ENCODE data around the gene PICALM. TPM values are rescaled to one million over a fixed set of nuclear protein-coding genes. Genes with fewer than 3 reads are reported as not detected.
A peak's percentile ranks its signal among the peaks of the same experiment; 100 is the strongest.

Gene PICALM
- total and polyA plus RNA-seq, 5 experiments from 2014 or later, result 10.4 to 112 (median 12.0) TPM

DNA sequence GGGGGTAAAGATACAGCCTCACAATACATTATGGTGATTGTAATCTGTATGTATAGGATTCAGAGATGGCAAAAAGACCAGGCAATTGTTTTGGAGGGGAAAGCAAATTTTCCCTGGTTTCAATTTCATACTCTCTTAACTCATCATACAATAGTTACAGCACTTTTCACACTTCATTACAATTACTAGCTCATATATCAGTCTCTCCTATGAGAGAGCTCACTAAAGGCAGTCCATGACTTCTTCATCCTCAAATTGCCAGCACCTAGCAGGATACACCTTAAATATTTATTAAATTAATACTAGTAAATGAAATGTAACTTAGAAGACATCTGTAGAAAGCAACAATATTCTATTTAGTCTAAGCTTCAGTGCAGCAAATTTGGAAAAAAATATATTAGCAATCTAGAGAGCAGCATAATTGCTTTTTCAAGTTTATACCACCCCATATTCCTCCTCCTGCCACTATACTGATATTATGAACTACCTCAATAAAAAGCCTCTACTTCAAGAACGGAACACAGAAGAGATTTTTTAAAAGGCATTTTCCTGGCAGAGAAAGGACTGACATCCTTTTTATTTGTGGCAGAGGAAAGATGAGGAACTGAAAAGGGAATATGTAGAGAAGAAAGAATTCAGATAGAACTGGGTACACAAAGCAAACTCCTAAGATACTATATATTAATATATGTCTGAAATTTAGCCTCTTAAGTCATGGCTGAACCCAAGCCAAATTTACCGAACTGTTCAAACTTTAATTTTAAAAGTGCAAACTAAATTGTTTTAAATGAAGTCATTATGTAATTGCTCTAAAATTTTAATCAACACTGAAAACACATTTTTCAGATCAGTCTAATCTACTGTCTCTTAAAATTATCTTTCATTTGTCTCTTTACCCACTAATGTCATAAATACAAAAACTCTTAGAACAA is 27.7 kb downstream of the PICALM start:
- peaks cover 0 to 14% (median 0%) of the 10 kb centered on the region in 3 donors for H3K36me3 Mint-ChIP-seq
- no peak overlapping the region for H3K4me3 Mint-ChIP-seq
- ATAC-seq, result no peak
- no peaks in the 10 kb centered on the region for H3K27me3 Mint-ChIP-seq
- DNase-seq, result no peak
- peaks cover 26 to 65% (median 56%) of the 10 kb centered on the region in 4 donors for H3K4me1 Mint-ChIP-seq
- POLR2A ChIA-PET, result interaction anchor here (0.7 to 1.0 kb wide), 2 partner anchors 27 to 152 kb away, joined by 3 to 9 read pairs; no protein-coding TSS in a partner anchor
- peak overlapping the region in 8 of 10 donors; percentile 1 to 66 (median 34) for H3K27ac Mint-ChIP-seq
- no peaks in the 10 kb centered on the region for H3K9me3 Mint-ChIP-seq

DNA sequence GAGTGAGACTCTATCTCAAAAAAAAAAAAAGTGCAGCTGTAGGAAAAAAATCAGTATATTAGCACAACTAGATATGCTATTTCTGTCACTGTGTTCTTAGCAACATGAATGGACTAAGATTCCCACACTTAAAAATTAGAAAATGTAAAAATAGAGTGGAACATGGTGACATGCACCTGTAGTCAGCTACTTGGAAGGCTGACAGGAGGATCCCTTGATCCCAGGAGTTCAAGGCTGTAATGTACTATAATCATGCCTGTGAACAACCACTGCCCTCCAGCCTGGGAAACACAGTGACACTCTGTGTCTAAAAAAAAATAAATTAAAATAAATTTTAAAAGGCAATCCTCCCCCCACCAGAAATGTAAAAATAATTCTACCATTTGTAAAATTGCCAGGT is 29.8 kb downstream of the PICALM start:
- no peaks in the 10 kb centered on the region for H3K9me3 Mint-ChIP-seq
- no peak overlapping the region for H3K4me3 Mint-ChIP-seq
- POLR2A ChIA-PET, result no interaction called here
- H3K27ac Mint-ChIP-seq, result peak overlapping the region in 4 of 10 donors; percentile 6 to 52 (median 39)
- H3K36me3 Mint-ChIP-seq, result peaks cover 0 to 16% (median 0%) of the 10 kb centered on the region in 3 donors
- DNase-seq (no peak), ATAC-seq (no peak)
- H3K4me1 Mint-ChIP-seq, result peaks cover 19 to 64% (median 50%) of the 10 kb centered on the region in 4 donors
- H3K27me3 Mint-ChIP-seq, result no peaks in the 10 kb centered on the region

DNA sequence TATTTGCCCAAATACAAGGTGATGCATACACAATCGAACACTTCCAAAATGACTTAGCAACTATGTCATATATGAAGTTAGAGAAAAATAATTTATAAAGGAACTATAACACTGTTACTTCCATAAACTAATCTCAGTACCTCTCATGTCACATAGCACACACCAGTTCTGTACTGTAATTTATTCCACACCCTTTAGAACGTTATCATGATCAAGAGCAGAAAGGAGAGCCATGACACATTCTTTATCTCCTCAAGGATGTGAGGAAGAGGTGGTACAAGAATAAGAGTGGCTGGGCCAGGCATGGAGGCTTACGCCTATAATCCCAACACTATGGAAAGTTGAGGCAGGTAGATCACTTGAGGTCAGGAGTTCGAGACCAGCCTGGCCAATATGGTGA is 31.1 kb downstream of the PICALM start:
- Mint-ChIP-seq H3K27ac (peak overlapping the region in 4 of 10 donors; percentile 0 to 76 (median 30)), H3K27me3 (no peaks in the 10 kb centered on the region), H3K9me3 (no peaks in the 10 kb centered on the region), H3K36me3 (peaks cover 0 to 16% (median 0%) of the 10 kb centered on the region in 3 donors), H3K4me3 (no peak overlapping the region), H3K4me1 (peaks cover 15 to 64% (median 48%) of the 10 kb centered on the region in 4 donors)
- DNase-seq (no peak), ATAC-seq (no peak)
- POLR2A ChIA-PET, result no interaction called here

DNA sequence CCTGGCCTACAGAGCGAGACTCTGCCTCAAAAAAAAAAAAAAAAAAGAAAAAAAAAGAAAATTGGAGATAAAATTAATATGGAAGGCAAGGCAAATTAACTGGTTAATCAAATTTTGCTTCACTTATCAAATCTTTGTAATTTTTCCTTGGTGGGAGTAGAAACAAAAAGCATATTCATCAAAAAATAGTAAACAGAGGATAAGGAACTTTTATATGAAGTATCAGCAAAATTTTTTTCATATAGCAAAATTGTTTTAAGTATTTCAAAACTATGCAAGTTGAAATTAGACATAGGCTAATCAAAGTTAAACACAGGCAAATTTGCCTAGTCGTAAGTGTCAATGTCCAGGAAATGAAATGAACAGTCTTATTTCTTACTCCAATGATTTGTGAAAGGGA is 33.0 kb downstream of the PICALM start:
- no peak for DNase-seq
- Mint-ChIP-seq H3K27me3 (no peaks in the 10 kb centered on the region), H3K36me3 (peaks cover 0 to 26% (median 0%) of the 10 kb centered on the region in 3 donors), H3K4me1 (peaks cover 15 to 66% (median 49%) of the 10 kb centered on the region in 4 donors), H3K27ac (peak overlapping the region in 1 of 10 donors; percentile 5), H3K4me3 (no peak overlapping the region), H3K9me3 (no peaks in the 10 kb centered on the region)
- POLR2A ChIA-PET, result no interaction called here
- no peak for ATAC-seq

DNA sequence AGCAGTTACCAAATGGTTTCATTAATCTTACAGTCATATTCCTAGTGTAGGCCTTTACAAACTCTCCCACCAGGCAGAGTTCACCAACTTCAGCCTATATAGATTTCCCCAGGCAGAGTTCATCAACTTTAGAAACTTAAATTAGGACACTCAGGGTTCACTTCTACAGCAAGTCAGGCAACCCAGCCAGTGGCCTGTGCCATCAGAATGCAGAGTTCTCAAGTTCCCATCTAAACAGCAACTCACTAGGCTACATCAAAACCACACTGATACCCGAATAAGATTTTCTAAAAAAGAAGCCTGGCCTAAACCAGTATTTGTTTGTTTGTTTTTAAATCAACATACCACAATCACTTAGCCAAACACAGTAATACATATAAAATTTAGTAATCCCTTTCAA is 33.7 kb downstream of the PICALM start:
- no peak overlapping the region for H3K4me3 Mint-ChIP-seq
- ATAC-seq (no peak), DNase-seq (no peak)
- no peaks in the 10 kb centered on the region for H3K9me3 Mint-ChIP-seq
- peaks cover 0 to 33% (median 0%) of the 10 kb centered on the region in 3 donors for H3K36me3 Mint-ChIP-seq
- peak overlapping the region in 3 of 10 donors; percentile 23 to 48 (median 28) for H3K27ac Mint-ChIP-seq
- POLR2A ChIA-PET, result no interaction called here
- H3K27me3 Mint-ChIP-seq, result no peaks in the 10 kb centered on the region
- peaks cover 12 to 68% (median 52%) of the 10 kb centered on the region in 4 donors for H3K4me1 Mint-ChIP-seq

DNA sequence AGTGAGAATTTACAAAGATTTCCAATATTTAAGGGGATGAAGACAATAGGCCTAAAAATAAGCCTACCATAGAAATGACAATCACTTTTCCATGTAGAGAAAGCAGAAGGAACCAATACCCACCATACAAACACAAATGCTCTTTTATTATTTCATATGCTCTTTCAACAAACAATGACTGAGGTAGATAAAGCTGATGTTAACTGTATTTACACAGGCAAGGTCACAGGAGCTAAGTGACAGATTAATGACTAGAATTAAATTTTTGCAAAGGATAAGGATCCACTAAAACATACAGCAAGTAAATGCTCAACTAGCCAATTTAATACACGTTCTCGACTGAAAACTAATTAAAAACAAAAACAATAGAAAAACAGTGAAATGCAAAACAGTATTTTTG is 34.2 kb downstream of the PICALM start:
- POLR2A ChIA-PET, result no interaction called here
- peak overlapping the region in 4 of 10 donors; percentile 16 to 73 (median 20) for H3K27ac Mint-ChIP-seq
- H3K9me3 Mint-ChIP-seq, result no peaks in the 10 kb centered on the region
- peaks cover 0 to 35% (median 0%) of the 10 kb centered on the region in 3 donors for H3K36me3 Mint-ChIP-seq
- peaks cover 12 to 66% (median 51%) of the 10 kb centered on the region in 4 donors for H3K4me1 Mint-ChIP-seq
- ATAC-seq, result no peak
- no peaks in the 10 kb centered on the region for H3K27me3 Mint-ChIP-seq
- no peak for DNase-seq
- peak overlapping the region in 1 of 10 donors; percentile 4 for H3K4me3 Mint-ChIP-seq

DNA sequence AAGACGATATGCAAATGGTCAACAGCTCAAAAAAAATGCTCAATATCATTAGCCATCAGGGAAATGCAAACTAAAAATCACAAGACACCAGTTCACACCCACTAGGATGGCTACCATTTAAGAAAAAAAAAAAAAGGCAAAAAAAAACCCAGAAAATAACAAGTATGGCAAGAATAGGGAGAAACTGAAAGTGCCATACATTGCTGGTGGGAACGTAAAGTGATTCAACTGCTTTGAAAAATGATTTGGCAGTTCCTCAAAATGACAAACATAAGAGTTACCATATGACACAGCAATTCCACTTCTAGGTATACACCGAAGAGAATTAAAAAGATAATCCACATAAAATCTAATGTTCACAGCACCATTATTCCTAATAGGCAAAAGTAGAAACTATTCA is 47.5 kb downstream of the PICALM start:
- peaks cover 0 to 86% (median 32%) of the 10 kb centered on the region in 3 donors for H3K36me3 Mint-ChIP-seq
- H3K27ac Mint-ChIP-seq, result peak overlapping the region in 2 of 10 donors; percentile 40 to 61
- no peaks in the 10 kb centered on the region for H3K27me3 Mint-ChIP-seq
- no peak for DNase-seq
- no peaks in the 10 kb centered on the region for H3K9me3 Mint-ChIP-seq
- H3K4me1 Mint-ChIP-seq, result peaks cover 11 to 37% (median 20%) of the 10 kb centered on the region in 4 donors
- ATAC-seq, result no peak
- peak overlapping the region in 1 of 10 donors; percentile 5 for H3K4me3 Mint-ChIP-seq
- POLR2A ChIA-PET, result no interaction called here

DNA sequence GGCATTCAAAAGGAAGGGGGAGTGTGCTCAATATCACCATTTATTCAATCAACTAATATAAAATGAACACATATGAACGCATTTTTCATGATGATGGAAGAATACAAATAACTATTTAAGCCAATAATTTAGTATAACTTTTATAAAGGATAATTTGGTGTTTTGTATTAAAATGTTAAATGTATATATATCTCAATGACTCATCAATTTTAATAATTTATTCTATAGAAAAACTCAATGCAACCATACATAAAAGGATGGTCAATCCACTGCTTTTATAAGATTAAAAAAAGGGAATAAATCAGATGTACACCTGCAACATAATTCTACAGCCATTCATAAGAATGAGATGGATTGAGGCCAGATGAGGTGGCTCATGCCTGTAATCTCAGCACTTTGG is 50.6 kb downstream of the PICALM start:
- Mint-ChIP-seq H3K36me3 (peaks cover 0 to 81% (median 19%) of the 10 kb centered on the region in 3 donors), H3K9me3 (no peaks in the 10 kb centered on the region), H3K27me3 (no peaks in the 10 kb centered on the region), H3K4me3 (no peak overlapping the region), H3K4me1 (peaks cover 11 to 43% (median 19%) of the 10 kb centered on the region in 4 donors), H3K27ac (peak overlapping the region in 2 of 10 donors; percentile 30 to 33)
- POLR2A ChIA-PET, result no interaction called here
- DNase-seq, result no peak
- ATAC-seq, result no peak

DNA sequence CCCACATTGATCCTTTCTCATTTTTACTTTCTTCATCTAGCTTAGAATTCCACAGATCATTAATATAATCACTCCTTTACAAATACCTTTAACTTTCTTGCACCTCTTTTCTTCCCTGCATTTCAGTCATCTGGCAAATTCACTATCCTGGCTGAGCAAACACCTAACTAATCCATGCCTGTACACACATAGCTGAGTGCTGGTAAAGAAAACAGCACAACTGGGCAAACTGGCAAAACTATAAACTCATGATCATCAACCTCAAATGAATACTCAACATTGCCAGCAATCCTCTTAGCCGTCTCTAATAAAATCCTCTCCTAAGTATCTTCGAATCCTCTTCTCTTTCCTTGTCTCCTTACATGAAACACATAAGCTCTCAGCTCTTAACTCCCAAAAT is 52.4 kb downstream of the PICALM start:
- Mint-ChIP-seq H3K4me3 (no peak overlapping the region), H3K27ac (peak overlapping the region in 6 of 10 donors; percentile 12 to 85 (median 33)), H3K36me3 (peaks cover 0 to 77% (median 18%) of the 10 kb centered on the region in 3 donors), H3K9me3 (no peaks in the 10 kb centered on the region), H3K4me1 (peaks cover 11 to 31% (median 14%) of the 10 kb centered on the region in 4 donors), H3K27me3 (no peaks in the 10 kb centered on the region)
- ATAC-seq (no peak), DNase-seq (no peak)
- POLR2A ChIA-PET, result no interaction called here

DNA sequence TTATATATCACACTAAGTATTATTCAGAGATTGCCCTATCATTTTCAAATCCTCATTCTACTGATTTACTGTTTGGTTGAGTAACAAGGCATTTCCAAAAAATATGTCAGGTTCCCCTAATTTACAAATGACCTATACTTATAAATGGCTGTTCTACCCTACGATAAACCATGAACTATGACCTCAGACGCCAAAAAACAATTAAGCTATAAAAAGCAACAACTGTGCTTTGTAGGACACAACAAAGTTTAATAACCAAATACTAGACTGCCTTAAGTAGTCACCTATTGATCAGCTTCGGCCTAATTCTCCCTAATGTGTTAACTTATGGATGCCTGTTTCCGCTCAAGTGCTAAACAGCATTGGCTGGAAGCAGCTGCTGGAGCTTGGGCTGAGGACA is 53.2 kb downstream of the PICALM start:
- Mint-ChIP-seq H3K4me1 (peaks cover 10 to 23% (median 13%) of the 10 kb centered on the region in 4 donors), H3K27ac (peak overlapping the region in 6 of 10 donors; percentile 18 to 85 (median 36)), H3K9me3 (no peaks in the 10 kb centered on the region), H3K27me3 (no peaks in the 10 kb centered on the region), H3K36me3 (peaks cover 0 to 76% (median 17%) of the 10 kb centered on the region in 3 donors), H3K4me3 (no peak overlapping the region)
- POLR2A ChIA-PET, result no interaction called here
- DNase-seq (no peak), ATAC-seq (no peak)

DNA sequence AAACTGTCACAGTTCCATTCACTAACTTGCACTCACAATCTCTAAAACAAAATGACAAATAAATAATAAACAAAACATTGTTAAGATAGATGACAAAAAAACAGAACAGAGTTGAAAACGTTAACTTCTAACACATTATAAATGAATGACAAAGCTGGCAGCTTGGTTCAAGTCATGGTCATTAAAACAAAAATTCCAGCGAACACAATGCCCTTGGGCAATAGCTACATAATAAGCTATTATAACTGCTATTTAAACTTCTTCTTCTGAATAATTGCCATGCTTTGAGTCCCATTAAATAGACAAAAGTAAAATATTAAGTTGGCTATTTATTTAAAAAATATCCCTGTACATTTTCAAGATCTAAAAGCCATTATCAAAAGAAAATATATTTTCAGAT is 54.7 kb downstream of the PICALM start:
- peaks cover 10 to 17% (median 13%) of the 10 kb centered on the region in 4 donors for H3K4me1 Mint-ChIP-seq
- peak overlapping the region in 2 of 10 donors; percentile 19 to 24 for H3K27ac Mint-ChIP-seq
- H3K9me3 Mint-ChIP-seq, result no peaks in the 10 kb centered on the region
- H3K36me3 Mint-ChIP-seq, result peaks cover 0 to 76% (median 9%) of the 10 kb centered on the region in 3 donors
- POLR2A ChIA-PET, result no interaction called here
- no peaks in the 10 kb centered on the region for H3K27me3 Mint-ChIP-seq
- no peak overlapping the region for H3K4me3 Mint-ChIP-seq
- DNase-seq, result no peak
- ATAC-seq, result no peak

DNA sequence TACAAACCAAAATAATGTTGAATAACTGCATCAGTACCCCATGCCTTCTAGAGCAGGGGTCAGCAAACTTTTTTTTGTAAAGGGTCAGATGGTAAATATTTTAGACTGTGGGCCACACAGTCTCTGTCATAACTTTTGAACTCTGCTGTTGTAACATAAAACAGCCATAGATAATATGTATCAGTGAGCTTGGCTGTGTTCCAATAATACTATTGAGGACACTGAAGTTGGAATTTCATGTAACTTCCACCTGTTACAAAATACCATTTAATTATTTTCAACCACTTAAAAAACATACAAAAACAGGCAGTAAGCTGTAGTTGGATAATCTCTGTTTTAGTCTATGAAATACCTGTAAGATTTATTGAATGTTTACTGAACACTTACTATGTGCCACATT is 55.2 kb downstream of the PICALM start:
- H3K4me1 Mint-ChIP-seq, result peaks cover 10 to 17% (median 13%) of the 10 kb centered on the region in 4 donors
- DNase-seq (no peak), ATAC-seq (no peak)
- H3K36me3 Mint-ChIP-seq, result peaks cover 0 to 78% (median 7%) of the 10 kb centered on the region in 3 donors
- POLR2A ChIA-PET, result no interaction called here
- no peaks in the 10 kb centered on the region for H3K27me3 Mint-ChIP-seq
- peak overlapping the region in 1 of 10 donors; percentile 41 for H3K27ac Mint-ChIP-seq
- H3K9me3 Mint-ChIP-seq, result no peaks in the 10 kb centered on the region
- H3K4me3 Mint-ChIP-seq, result no peak overlapping the region

DNA sequence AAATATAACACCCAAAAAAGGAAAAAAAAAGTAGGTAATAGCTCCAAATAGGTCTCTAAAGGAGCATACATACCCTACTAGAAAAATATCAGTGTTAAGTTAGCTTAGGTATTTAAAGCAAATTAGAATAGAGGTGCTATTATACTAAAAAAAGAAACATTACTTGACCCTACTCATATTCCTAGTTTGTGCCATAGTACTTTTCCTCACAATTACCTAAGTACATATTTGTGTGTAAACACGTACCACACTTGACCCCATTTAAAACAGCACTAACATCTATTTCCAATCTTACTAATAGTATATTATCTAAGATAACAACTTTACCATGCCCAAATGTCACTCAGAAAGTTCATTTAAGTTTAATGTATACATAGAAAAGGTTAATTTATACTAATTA is 57.7 kb downstream of the PICALM start:
- Mint-ChIP-seq H3K4me1 (peaks cover 5 to 11% (median 7%) of the 10 kb centered on the region in 4 donors), H3K4me3 (no peak overlapping the region), H3K27me3 (no peaks in the 10 kb centered on the region), H3K27ac (no peak overlapping the region), H3K9me3 (no peaks in the 10 kb centered on the region), H3K36me3 (peaks cover 0 to 84% (median 14%) of the 10 kb centered on the region in 3 donors)
- POLR2A ChIA-PET, result no interaction called here
- DNase-seq (no peak), ATAC-seq (no peak)
